ENCODE measurements around the gene XKRX.

DNA sequence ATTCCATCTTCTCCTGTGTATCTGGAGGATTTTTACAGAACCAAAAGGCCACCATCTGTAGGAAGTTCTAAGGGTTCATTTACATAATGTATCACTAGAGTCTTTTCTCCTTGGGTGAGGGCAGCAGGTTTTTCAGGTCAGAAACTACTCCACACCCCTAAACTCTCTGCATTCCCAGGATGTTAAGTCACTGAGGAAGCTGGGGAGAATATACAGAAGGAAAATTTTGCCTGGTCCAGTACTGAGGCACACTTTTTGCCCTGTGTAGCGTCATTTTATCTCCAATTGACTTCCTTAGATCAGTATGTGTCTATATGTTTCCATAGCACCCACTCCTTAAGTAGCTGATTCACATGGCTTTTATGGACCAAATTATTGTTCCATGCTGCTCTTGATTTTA is 17.0 kb downstream of the XKRX start:
- TF ChIP-seq, protein P1, sequence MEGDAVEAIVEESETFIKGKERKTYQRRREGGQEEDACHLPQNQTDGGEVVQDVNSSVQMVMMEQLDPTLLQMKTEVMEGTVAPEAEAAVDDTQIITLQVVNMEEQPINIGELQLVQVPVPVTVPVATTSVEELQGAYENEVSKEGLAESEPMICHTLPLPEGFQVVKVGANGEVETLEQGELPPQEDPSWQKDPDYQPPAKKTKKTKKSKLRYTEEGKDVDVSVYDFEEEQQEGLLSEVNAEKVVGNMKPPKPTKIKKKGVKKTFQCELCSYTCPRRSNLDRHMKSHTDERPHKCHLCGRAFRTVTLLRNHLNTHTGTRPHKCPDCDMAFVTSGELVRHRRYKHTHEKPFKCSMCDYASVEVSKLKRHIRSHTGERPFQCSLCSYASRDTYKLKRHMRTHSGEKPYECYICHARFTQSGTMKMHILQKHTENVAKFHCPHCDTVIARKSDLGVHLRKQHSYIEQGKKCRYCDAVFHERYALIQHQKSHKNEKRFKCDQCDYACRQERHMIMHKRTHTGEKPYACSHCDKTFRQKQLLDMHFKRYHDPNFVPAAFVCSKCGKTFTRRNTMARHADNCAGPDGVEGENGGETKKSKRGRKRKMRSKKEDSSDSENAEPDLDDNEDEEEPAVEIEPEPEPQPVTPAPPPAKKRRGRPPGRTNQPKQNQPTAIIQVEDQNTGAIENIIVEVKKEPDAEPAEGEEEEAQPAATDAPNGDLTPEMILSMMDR (IDR thresholded peaks at IDR 0.05): no peak
- TF ChIP-seq POLR2A (IDR thresholded peaks at IDR 0.05): no peak
- TF ChIP-seq POLR2AphosphoS5 (IDR thresholded peaks at IDR 0.05): no peak
